ENCODE data around the gene KIF13A. TPM values are rescaled to one million over a fixed set of nuclear protein-coding genes. Genes with fewer than 3 reads are reported as not detected.

KIF13A gene
- total and polyA plus RNA-seq, 12 donors, result 17.4 to 91.6 (median 52.3) TPM

GRCh38 chr6:17986656-17987446 lies 584 bp downstream of the KIF13A start:
- Histone ChIP-seq H3K36me3 (replicated peaks in 1 of 2) (no peaks in the 10 kb centered on the region), H3K27me3 (no peaks in the 10 kb centered on the region), H3K9me3 (replicated peaks in 1 of 3) (no peaks in the 10 kb centered on the region), H3K27ac (peak overlapping the region in 4 of 5 donors; percentile 78 to 99 (median 92)), H3K4me3 (peak overlapping the region; percentile 2 to 87 (median 58)), H3K4me1 (replicated peaks in 1 of 2) (peaks cover 24 to 39% of the 10 kb centered on the region in 2 donors)
- WGBS, 4 donors, result 0% methylated on average over 5 to 65 of the region's 65 CpGs
- intact Hi-C loops (cut with DNase I), result loop anchor here in 1 of 2 donors (5.0 to 10.0 kb wide), 2 partner anchors 132 to 135 kb away; partner anchors contain the start of gene NHLRC1
- TF ChIP-seq, protein P1, sequence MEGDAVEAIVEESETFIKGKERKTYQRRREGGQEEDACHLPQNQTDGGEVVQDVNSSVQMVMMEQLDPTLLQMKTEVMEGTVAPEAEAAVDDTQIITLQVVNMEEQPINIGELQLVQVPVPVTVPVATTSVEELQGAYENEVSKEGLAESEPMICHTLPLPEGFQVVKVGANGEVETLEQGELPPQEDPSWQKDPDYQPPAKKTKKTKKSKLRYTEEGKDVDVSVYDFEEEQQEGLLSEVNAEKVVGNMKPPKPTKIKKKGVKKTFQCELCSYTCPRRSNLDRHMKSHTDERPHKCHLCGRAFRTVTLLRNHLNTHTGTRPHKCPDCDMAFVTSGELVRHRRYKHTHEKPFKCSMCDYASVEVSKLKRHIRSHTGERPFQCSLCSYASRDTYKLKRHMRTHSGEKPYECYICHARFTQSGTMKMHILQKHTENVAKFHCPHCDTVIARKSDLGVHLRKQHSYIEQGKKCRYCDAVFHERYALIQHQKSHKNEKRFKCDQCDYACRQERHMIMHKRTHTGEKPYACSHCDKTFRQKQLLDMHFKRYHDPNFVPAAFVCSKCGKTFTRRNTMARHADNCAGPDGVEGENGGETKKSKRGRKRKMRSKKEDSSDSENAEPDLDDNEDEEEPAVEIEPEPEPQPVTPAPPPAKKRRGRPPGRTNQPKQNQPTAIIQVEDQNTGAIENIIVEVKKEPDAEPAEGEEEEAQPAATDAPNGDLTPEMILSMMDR (IDR thresholded peaks at IDR 0.05), result no peak
- peak; percentile 13 to 62 for TF ChIP-seq POLR2A (IDR thresholded peaks at IDR 0.05)
- DNase-seq, result peak; percentile 72 to 83 (median 78)

- Histone ChIP-seq H3K36me3 (replicated peaks in 1 of 2) (no peaks in the 10 kb centered on the region), H3K4me1 (replicated peaks in 1 of 2) (peaks cover 24 to 47% of the 10 kb centered on the region in 2 donors)
- WGBS, 4 donors, result 47 to 55% (median 53%) methylated on average over 11 of the region's 11 CpGs
Measured at GRCh38 chr6:17985934-17986655, 1.3 kb downstream of the KIF13A start.

DNA sequence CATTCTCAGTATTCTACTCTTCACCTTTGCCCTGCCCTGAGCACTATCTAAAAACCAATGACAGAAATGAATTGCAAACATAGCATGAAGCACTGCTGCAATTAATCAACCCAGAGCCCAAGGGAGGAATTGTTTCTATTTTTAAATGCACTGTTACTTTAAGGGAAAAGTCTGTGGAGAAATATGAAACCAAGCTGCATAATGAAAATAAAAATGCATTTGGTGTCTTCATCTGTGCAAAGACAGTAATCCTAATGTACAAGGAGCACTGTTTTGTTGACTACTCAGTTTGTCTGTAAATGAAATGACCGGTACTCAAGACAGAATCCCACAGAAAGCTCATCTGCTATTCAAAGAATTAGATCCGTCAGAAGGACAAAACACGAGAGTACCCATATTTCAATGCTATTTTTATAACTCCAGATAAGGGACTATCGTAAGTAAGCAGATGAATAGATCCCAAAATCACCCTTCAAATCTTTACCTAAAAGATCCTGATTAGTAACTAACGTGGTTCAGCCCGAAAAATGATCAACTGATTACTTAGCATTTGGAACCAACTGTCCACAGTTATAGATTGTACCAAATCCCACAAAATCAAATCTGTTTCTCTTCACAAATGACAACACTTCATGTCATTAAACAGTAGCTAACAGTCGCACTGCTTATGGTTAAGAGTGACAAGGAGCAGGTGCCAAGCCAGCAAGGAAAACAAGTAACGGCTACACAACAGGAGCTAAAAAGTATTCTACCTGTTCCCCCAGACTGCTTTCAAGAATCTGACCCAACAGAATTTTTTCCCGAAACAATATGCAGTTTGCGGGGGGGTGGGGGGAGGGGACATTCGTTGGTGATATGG lies 2.4 kb downstream of the KIF13A start:
- WGBS, 4 donors, result 11 to 21% (median 18%) methylated on average over 11 of the region's 11 CpGs
- peak in 1 of 2 donors; percentile 49 for TF ChIP-seq POLR2A (IDR thresholded peaks at IDR 0.05)
- TF ChIP-seq, protein P1 (IDR thresholded peaks at IDR 0.05), result no peak
- no peaks in the 10 kb centered on the region for H3K9me3 ChIP-seq (replicated peaks in 1 of 3)
- DNase-seq, result no peak
- intact Hi-C loops (cut with DNase I), result loop anchor here in 1 of 2 donors (5.0 to 10.0 kb wide), 2 partner anchors 130 to 137 kb away; partner anchors contain the start of gene NHLRC1
- H3K27ac ChIP-seq, result peak overlapping the region in 4 of 5 donors; percentile 38 to 66 (median 56)
- H3K27me3 ChIP-seq, result no peaks in the 10 kb centered on the region
- H3K36me3 ChIP-seq (replicated peaks in 1 of 2), result no peaks in the 10 kb centered on the region
- peak overlapping the region in 1 of 4 donors; percentile 81 for H3K4me3 ChIP-seq
- H3K4me1 ChIP-seq (replicated peaks in 1 of 2), result peaks cover 24 to 47% of the 10 kb centered on the region in 2 donors

More at GRCh38 chr6:17985934-17986655, 1.3 kb downstream of the KIF13A start:
- Histone ChIP-seq H3K27ac (peak overlapping the region in 3 of 5 donors; percentile 91 to 99 (median 92)), H3K9me3 (replicated peaks in 1 of 3) (no peaks in the 10 kb centered on the region), H3K4me3 (peak overlapping the region in 3 of 4 donors; percentile 2 to 87 (median 81)), H3K27me3 (no peaks in the 10 kb centered on the region)
- intact Hi-C loops (cut with DNase I), result loop anchor here in 1 of 2 donors (5.0 to 10.0 kb wide), 2 partner anchors 131 to 136 kb away; partner anchors contain the start of gene NHLRC1
- DNase-seq, result no peak
- no peak for TF ChIP-seq POLR2A (IDR thresholded peaks at IDR 0.05)
- TF ChIP-seq, protein P1 (IDR thresholded peaks at IDR 0.05), result no peak
